Stomach (tissue), 9 donors: ENCODE results near the gene RINL. TPM values are rescaled to one million over a fixed set of nuclear protein-coding genes. Genes with fewer than 3 reads are reported as not detected.

ENCODE experiments used
- DNase-seq, 2 donors: peaks; one replicate each; pipeline versions ENCODE4 v3.0.0 to v3.0.0-alpha.2; 2013 to 2019
- H3K27ac ChIP-seq, 5 donors: fragments of 200-600 bp in 4 of 5; sonication (generic) in 4 of 5; one replicate each; pipeline ENCODE4 v1.5.1; 2013 to 2019; ENCODE audit warnings: mild to moderate bottlenecking in 1 of 5, moderate library complexity in 1 of 5
- H3K27me3 ChIP-seq, 3 donors: fragments of 200-600 bp; sonication (generic); one replicate each; pipeline ENCODE4 v1.5.1; 2017 to 2019; ENCODE audit warnings: mixed run types in 1 of 3
- H3K36me3 ChIP-seq, 4 donors: fragments of 200-600 bp; sonication (generic); 1 replicate in 3 of 4; 2 replicates in 1 of 4; pipeline ENCODE4 v1.5.1; 2016 to 2019
- H3K4me1 ChIP-seq, 4 donors: fragments of 200-600 bp; sonication (generic); one replicate each; pipeline ENCODE4 v1.5.1; 2016 to 2019
- H3K4me3 ChIP-seq, 4 donors: fragments of 200-600 bp; sonication (generic) in 3 of 4; one replicate each; pipeline ENCODE4 v1.5.1; 2016 to 2019; ENCODE audit warnings: mild to moderate bottlenecking in 1 of 4
- H3K9me3 ChIP-seq, 4 donors: fragments of 200-600 bp; sonication (generic); one replicate each; pipeline ENCODE4 v1.5.1; 2016 to 2019
- CTCF ChIP-seq, 7 experiments: fragments of 450-650 bp in 4 of 7; fragments of 200-600 bp in 3 of 7; sonication (generic) in 3 of 7; IDR thresholded peaks; one replicate each; pipeline ENCODE4 v1.5.1; 2016 to 2019; ENCODE audit warnings: antibody characterized with exemption in 7 of 7, control low read depth in 2 of 7, mild to moderate bottlenecking in 1 of 7
- EP300 ChIP-seq: sonication (generic); formaldehyde crosslinking; IDR thresholded peaks from one replicate; pipeline ENCODE4 v1.6.1; 2017; ENCODE audit warnings: antibody characterized with exemption
- POLR2A ChIP-seq, 4 donors: fragments of 450-650 bp; IDR thresholded peaks; one replicate each; pipeline ENCODE4 v1.6.1; 2016; ENCODE audit warnings: antibody characterized with exemption in 4 of 4, control low read depth in 2 of 4, mild to moderate bottlenecking in 1 of 4, moderate library complexity in 1 of 4
- POLR2AphosphoS5 ChIP-seq, 3 donors: sonication (generic); formaldehyde crosslinking; IDR thresholded peaks; one replicate each; pipeline ENCODE4 v1.6.1; 2016; ENCODE audit warnings: antibody characterized with exemption in 3 of 3
- WGBS, 5 donors: extraction: QIAGEN DNeasy Blood & Tissue Kit in 3 of 5; methylation state at CpG; one replicate each; pipeline versions ENCODE4 v1.1.5 to v1.1.7; 2013 to 2018; 5-methylcytosine and 5-hydroxymethylcytosine counted together
- intact Hi-C: fragments of 100-400 bp; cut with DNase I; formaldehyde crosslinking; loops from one replicate; pipeline ENCODE4 v1.15.1; 2023; ENCODE audit warnings: low total_unique reads
- polyA plus RNA-seq, 3 donors: library from polyadenylated mRNA; stranded (reverse); fragments of 200-250 nt; gene quantifications; one replicate each; pipeline ENCODE4 v1.2.3, GENCODE V29; 2013
- total RNA-seq, 5 donors: library from RNA; depleted of rRNA; stranded (reverse); fragments of >200 nt; gene quantifications; one replicate each; pipeline versions ENCODE4 v1.1.0 to v1.2.3, GENCODE V29; 2014 to 2016
- donor health status: healthy with polysubstance abuse.
- donor health status: Bipolar disorder and iron deficiency.
- donor health status: healthy.

Gene RINL
- total and polyA plus RNA-seq, 8 donors: 1.8 to 10.0 (median 6.9) TPM; not detected in 1

GRCh38 chr19:38853214-38853613, 24.9 kb downstream of the RINL start:
- 87 to 92% (median 87%) methylated on average over 17 of the region's 17 CpGs for WGBS, 5 donors
- Histone ChIP-seq H3K4me1 (peaks cover 22 to 37% (median 28%) of the 10 kb centered on the region in 4 donors), H3K4me3 (peak overlapping the region in 3 of 4 donors; percentile 65 to 84 (median 67)), H3K27ac (peak overlapping the region in 3 of 5 donors; percentile 99 to 100 (median 100)), H3K27me3 (no peaks in the 10 kb centered on the region), H3K36me3 (peaks cover 0 to 2% (median 0%) of the 10 kb centered on the region in 4 donors), H3K9me3 (no peaks in the 10 kb centered on the region)
- no peak for TF ChIP-seq EP300
- TF ChIP-seq POLR2AphosphoS5 (IDR thresholded peaks at IDR 0.05): no peak
- no peak for TF ChIP-seq POLR2A (IDR thresholded peaks at IDR 0.05)
- no peak for TF ChIP-seq CTCF (IDR thresholded peaks at IDR 0.05)
- DNase-seq: no peak
- intact Hi-C loops: no loop called here

- TF ChIP-seq EP300 (no peak), POLR2AphosphoS5 (IDR thresholded peaks at IDR 0.05) (peak in 2 of 3 donors; percentile 65 to 74)
- Histone ChIP-seq H3K4me1 (peaks cover 30 to 41% (median 36%) of the 10 kb centered on the region in 4 donors), H3K36me3 (peaks cover 3 to 9% (median 4%) of the 10 kb centered on the region in 4 donors), H3K4me3 (peak overlapping the region; percentile 65 to 87 (median 76)), H3K27me3 (no peaks in the 10 kb centered on the region), H3K27ac (peak overlapping the region; percentile 95 to 100 (median 100)), H3K9me3 (no peaks in the 10 kb centered on the region)
- WGBS, 5 donors: 1 to 2% (median 1%) methylated on average over 39 to 52 of the region's 52 CpGs
- intact Hi-C loops: no loop called here
- peak; percentile 56 to 80 for DNase-seq
These were observed 25.6 kb downstream of the RINL start for GRCh38 chr19:38852231-38853044.

GRCh38 chr19:38851622-38852230, 26.3 kb downstream of the RINL start:
- Histone ChIP-seq H3K27me3 (no peaks in the 10 kb centered on the region), H3K4me1 (peaks cover 37 to 42% (median 41%) of the 10 kb centered on the region in 4 donors), H3K27ac (peak overlapping the region; percentile 95 to 100 (median 100)), H3K36me3 (peaks cover 10 to 16% (median 11%) of the 10 kb centered on the region in 4 donors), H3K9me3 (no peaks in the 10 kb centered on the region), H3K4me3 (peak overlapping the region; percentile 65 to 87 (median 76))
- intact Hi-C loops: no loop called here
- TF ChIP-seq CTCF (IDR thresholded peaks at IDR 0.05) (no peak), POLR2A (IDR thresholded peaks at IDR 0.05) (peak in 1 of 4 donors; percentile 63), POLR2AphosphoS5 (IDR thresholded peaks at IDR 0.05) (peak; percentile 92 to 96 (median 93)), EP300 (no peak)
- DNase-seq: peak; percentile 96 to 98
- WGBS, 5 donors: 0 to 2% (median 1%) methylated on average over 22 to 66 of the region's 67 CpGs

- Histone ChIP-seq H3K36me3 (peaks cover 16 to 23% (median 17%) of the 10 kb centered on the region in 4 donors), H3K27me3 (no peaks in the 10 kb centered on the region), H3K9me3 (no peaks in the 10 kb centered on the region), H3K4me3 (peak overlapping the region; percentile 65 to 87 (median 76)), H3K27ac (peak overlapping the region; percentile 95 to 100 (median 100)), H3K4me1 (peaks cover 38 to 48% (median 47%) of the 10 kb centered on the region in 4 donors)
- intact Hi-C loops: no loop called here
- WGBS, 5 donors: 0 to 2% (median 1%) methylated on average over 26 to 40 of the region's 40 CpGs
- TF ChIP-seq CTCF (IDR thresholded peaks at IDR 0.05) (peak in 1 of 7 experiments; percentile 24), POLR2A (IDR thresholded peaks at IDR 0.05) (no peak)
- peak in 1 of 2 donors; percentile 73 for DNase-seq
These were observed 27.0 kb downstream of the RINL start for GRCh38 chr19:38850976-38851621.
